Measurements from ENCODE around the gene CYP4Z1. TPM values are rescaled to one million over a fixed set of nuclear protein-coding genes. Genes with fewer than 3 reads are reported as not detected.
A peak's percentile ranks its signal among the peaks of the same experiment; 100 is the strongest.
"Not testable (repeated sequence)": the region's sequence is repeated elsewhere in the genome, so short reads cannot be mapped to it uniquely, and the experiment has no call there.

CYP4Z1 gene
- total and polyA plus RNA-seq, 9 of the 15 experiments (the other 6 are each of a cell fraction or from before 2014, with no cell fraction given) = not detected

GRCh38 chr1:47126997-47127396, 60.0 kb downstream of the CYP4Z1 start:
- CTCF ChIA-PET (ENCODE audit: low intra/inter-chr PET ratio); H3K27ac ChIP-seq (ENCODE audit: extremely low read depth, low read depth, low read length); in situ Hi-C loops (cut with MboI); ATAC-seq; intact Hi-C loops (cut with micrococcal nuclease); DNase-seq (ENCODE audit: extremely low read depth in 1 of 4, low spot score in 3 of 4); BruUV-seq (replicated peaks); H3K4me2 ChIP-seq (ENCODE audit: insufficient read depth, low read length); H3K9ac ChIP-seq (ENCODE audit: insufficient read depth in 1 of 2, low read depth in 2 of 2, low read length in 2 of 2); H3K4me1 ChIP-seq (replicated peaks in 1 of 2; ENCODE audit: control insufficient read depth in 2 of 2, insufficient read depth in 2 of 2, low read length in 2 of 2); H3K4me3 ChIP-seq; H3K79me2 ChIP-seq (ENCODE audit: control insufficient read depth, insufficient read depth, low read length); H3K36me3 ChIP-seq (ENCODE audit: control insufficient read depth, insufficient read depth, low read length); H3K9me1 ChIP-seq (ENCODE audit: control insufficient read depth, insufficient read depth, low read length); H4K20me1 ChIP-seq (replicated peaks; ENCODE audit: control insufficient read depth, insufficient read depth, low read length); H2AFZ ChIP-seq (ENCODE audit: low read depth, low read length); H3K27me3 ChIP-seq (ENCODE audit: control insufficient read depth in 2 of 2, insufficient read depth in 2 of 2, low read length in 2 of 2); FAIRE-seq; POLR2A ChIA-PET; H3K9me3 ChIP-seq (replicated peaks; ENCODE audit: control insufficient read depth, insufficient read depth, low read depth, low read length): not testable (repeated sequence)
- peak; percentile 57 for TF ChIP-seq ZNF146 (CRISPR knock-in tag; IDR thresholded peaks at IDR 0.05; ENCODE audit: unreplicated experiment)
- 8% methylated on average over 2 of the region's 2 CpGs for WGBS (ENCODE audit: insufficient coverage, low coverage, missing lambda C conversion rate)

DNA sequence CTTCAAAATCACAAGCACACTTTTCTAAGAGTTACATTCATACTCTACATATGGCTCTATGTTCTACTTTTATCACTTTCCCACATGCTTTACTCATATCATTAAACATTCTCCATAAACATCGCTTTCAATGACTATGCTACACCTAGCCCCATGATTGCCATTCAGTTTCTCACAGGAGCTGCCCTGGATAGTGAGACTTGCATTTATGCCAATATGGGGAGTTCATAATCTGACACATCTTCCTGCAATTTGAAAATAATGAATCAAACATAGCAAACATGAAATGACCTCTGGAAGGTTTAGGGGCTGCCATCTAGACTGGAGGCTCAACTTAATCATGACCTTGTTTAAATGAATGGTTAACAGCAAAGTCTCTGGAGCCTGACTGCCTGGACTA, 61.2 kb downstream of the CYP4Z1 start:
- FAIRE-seq = no peak
- in situ Hi-C loops (cut with MboI) = no loop called here
- POLR2A ChIA-PET = no interaction called here
- TF ChIP-seq, protein P1, sequence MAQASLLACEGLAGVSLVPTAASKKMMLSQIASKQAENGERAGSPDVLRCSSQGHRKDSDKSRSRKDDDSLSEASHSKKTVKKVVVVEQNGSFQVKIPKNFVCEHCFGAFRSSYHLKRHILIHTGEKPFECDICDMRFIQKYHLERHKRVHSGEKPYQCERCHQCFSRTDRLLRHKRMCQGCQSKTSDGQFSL (CRISPR knock-in tag; IDR thresholded peaks at IDR 0.05) = no peak
- TF ChIP-seq, protein P1 (tag; IDR thresholded peaks at IDR 0.05) = no peak
- TF ChIP-seq ZNF76 (CRISPR knock-in tag; IDR thresholded peaks at IDR 0.05; ENCODE audit: borderline replicate concordance) (no peak), ZNF79 (CRISPR knock-in tag; IDR thresholded peaks at IDR 0.05; ENCODE audit: low read depth) (no peak), RREB1 (CRISPR knock-in tag; IDR thresholded peaks at IDR 0.05) (no peak), ZNF561 (CRISPR knock-in tag; conservative IDR thresholded peaks at IDR 0.05) (no peak), ARID2 (IDR thresholded peaks at IDR 0.05) (no peak)

More for the DNA sequence above, 61.2 kb downstream of the CYP4Z1 start:
- DNase-seq (ENCODE audit: extremely low read depth in 1 of 4, low spot score in 3 of 4) (no peak), ATAC-seq (no peak)
- WGBS (ENCODE audit: insufficient coverage, low coverage, missing lambda C conversion rate) = 0% methylated on average over 1 of the region's 1 CpG
- H2AFZ ChIP-seq (ENCODE audit: low read depth, low read length) = no peak overlapping the region
- no peaks in the 10 kb centered on the region for H3K36me3 ChIP-seq (ENCODE audit: control insufficient read depth, insufficient read depth, low read length)
- no peaks in the 10 kb centered on the region for H3K79me2 ChIP-seq (ENCODE audit: control insufficient read depth, insufficient read depth, low read length)
- CTCF ChIA-PET (ENCODE audit: low intra/inter-chr PET ratio) = no interaction called here
- no peak overlapping the region for H3K9ac ChIP-seq (ENCODE audit: insufficient read depth in 1 of 2, low read depth in 2 of 2, low read length in 2 of 2)
- H3K4me1 ChIP-seq (replicated peaks in 1 of 2; ENCODE audit: control insufficient read depth in 2 of 2, insufficient read depth in 2 of 2, low read length in 2 of 2) = no peaks in the 10 kb centered on the region
- H3K4me2 ChIP-seq (ENCODE audit: insufficient read depth, low read length) = no peak overlapping the region
- intact Hi-C loops (cut with micrococcal nuclease) = no loop called here
- no peaks in the 10 kb centered on the region for H3K9me1 ChIP-seq (ENCODE audit: control insufficient read depth, insufficient read depth, low read length)
- H3K27ac ChIP-seq (ENCODE audit: extremely low read depth, low read depth, low read length) = no peak overlapping the region
- H3K4me3 ChIP-seq = no peak overlapping the region
- H3K9me3 ChIP-seq (replicated peaks; ENCODE audit: control insufficient read depth, insufficient read depth, low read depth, low read length) = no peaks in the 10 kb centered on the region
- no peaks in the 10 kb centered on the region for H4K20me1 ChIP-seq (replicated peaks; ENCODE audit: control insufficient read depth, insufficient read depth, low read length)
- no TSS peak for BruUV-seq (replicated peaks)
- H3K27me3 ChIP-seq (ENCODE audit: control insufficient read depth in 2 of 2, insufficient read depth in 2 of 2, low read length in 2 of 2) = peaks cover 3 to 8% of the 10 kb centered on the region in 2 experiments; a peak in 3 of 5 replicates
